GM12878 (cell line): Measurements from ENCODE around the gene ZCCHC24. TPM values are rescaled to one million over a fixed set of nuclear protein-coding genes. Genes with fewer than 3 reads are reported as not detected.

Source experiments
- ATAC-seq: fragments of 200-7000 bp; cut with Tn5 transposase; 3 replicates; pipeline ENCODE4 v1.9.1; 2020; ENCODE audit warnings: mild to moderate bottlenecking, moderate library complexity
- BruUV-seq: library from RNA; stranded (reverse); fragments of 400-500 nt; replicated peaks from 2 replicates; lab custom pipeline; 2021; lab: Mats Ljungman, UMichigan
- CTCF ChIA-PET: fragments of 300-600 bp; sonication (Branson Sonifier 250); formaldehyde crosslinking; extraction: SDS; loops from one replicate; lab custom pipeline; 2021; ENCODE audit warnings: inconsistent platforms; lab: Yijun Ruan, JAX
- POLR2A ChIA-PET: fragments of 350-600 bp; formaldehyde crosslinking; extraction: SDS; loops from one replicate; lab custom pipeline; 2021; ENCODE audit warnings: inconsistent platforms; lab: Charles Lee
- RAD21 ChIA-PET: fragments of 300-600 bp; sonication (Branson Sonifier 250); formaldehyde crosslinking; loops from one replicate; lab custom pipeline; 2023; ENCODE audit warnings: antibody characterized with exemption; ENCODE audit not compliant: unreplicated experiment; lab: Charles Lee
- SMC1A ChIA-PET: fragments of 300-600 bp; sonication (Branson Sonifier 250); formaldehyde crosslinking; loops from one replicate; lab custom pipeline; 2023; ENCODE audit not compliant: unreplicated experiment, uncharacterized antibody; lab: Charles Lee
- DNase-seq: peaks from one replicate; pipeline ENCODE4 v3.0.0-alpha.2; 2011; ENCODE audit warnings: low read depth, low spot score
- FAIRE-seq: peaks from 3 replicates; lab custom pipeline; 2011; peaks lifted over from hg19 to GRCh38; lab: Jason Lieb, UNC
- H2AFZ ChIP-seq: 2 replicates; pipeline ENCODE4 v1.6.0; 2011; ENCODE audit warnings: low read depth, low read length, control low read depth; ENCODE audit not compliant: control insufficient read depth
- H3K27ac ChIP-seq: 2 replicates; pipeline ENCODE4 v1.5.1; 2011; ENCODE audit warnings: control low read depth; ENCODE audit not compliant: control insufficient read depth, insufficient read depth
- H3K27me3 ChIP-seq, 2 experiments: replicated peaks in 1 of 2; 2 replicates each; pipeline versions ENCODE4 v1.6.0 to v1.6.1; 2011; ENCODE audit warnings: low read length in 1 of 2; ENCODE audit not compliant: control insufficient read depth in 2 of 2, insufficient read depth in 2 of 2
- H3K36me3 ChIP-seq, 2 experiments: 2 replicates each; pipeline ENCODE4 v1.5.1; 2011; ENCODE audit warnings: low read length in 1 of 2; ENCODE audit not compliant: control insufficient read depth in 2 of 2, insufficient read depth in 2 of 2
- H3K4me1 ChIP-seq: 2 replicates; pipeline ENCODE4 v1.6.1; 2011; ENCODE audit warnings: mild to moderate bottlenecking, low read length, moderate library complexity, mixed read lengths; ENCODE audit not compliant: control insufficient read depth, insufficient read depth
- H3K4me2 ChIP-seq: 2 replicates; pipeline ENCODE4 v1.6.0; 2011; ENCODE audit warnings: control low read depth; ENCODE audit not compliant: control insufficient read depth, insufficient read depth
- H3K4me3 ChIP-seq: fragments of 200-600 bp; sonication (generic); 2 replicates; pipeline ENCODE4 v1.5.1; 2016
- H3K79me2 ChIP-seq: 2 replicates; pipeline ENCODE4 v1.6.0; 2011; ENCODE audit warnings: low read length; ENCODE audit not compliant: control insufficient read depth, insufficient read depth
- H3K9ac ChIP-seq: 2 replicates; pipeline ENCODE4 v1.8.0; 2011; ENCODE audit warnings: low read length, control low read depth, mixed read lengths; ENCODE audit not compliant: control insufficient read depth, insufficient read depth
- H3K9me3 ChIP-seq: replicated peaks from 3 replicates; pipeline ENCODE4 v1.5.1; 2011; ENCODE audit warnings: mild to moderate bottlenecking, low read length; ENCODE audit not compliant: control insufficient read depth, insufficient read depth
- H4K20me1 ChIP-seq: 2 replicates; pipeline ENCODE4 v1.6.0; 2011; ENCODE audit not compliant: control insufficient read depth, insufficient read depth
- CHD2 ChIP-seq: IDR thresholded peaks from 2 replicates; pipeline ENCODE4 v1.6.1; 2011; ENCODE audit warnings: low read depth, low read length, improper control_type of control experiment, borderline replicate concordance
- E2F8 ChIP-seq: fragments of 450-650 bp; IDR thresholded peaks from 2 replicates; pipeline ENCODE4 v1.6.1; 2018; ENCODE audit warnings: mild to moderate bottlenecking, low read depth, moderate library complexity; ENCODE audit not compliant: partially characterized antibody
- EZH2 ChIP-seq: IDR thresholded peaks from 2 replicates; pipeline ENCODE4 v1.6.1; 2012; ENCODE audit warnings: low read depth, mild to moderate bottlenecking, control low read depth, inconsistent platforms, low read length, borderline replicate concordance; ENCODE audit not compliant: control insufficient read depth
- SUZ12 ChIP-seq: fragments of 200-600 bp; sonication (generic); IDR thresholded peaks from one replicate; pipeline ENCODE4 v1.6.1; 2018; ENCODE audit warnings: antibody characterized with exemption, mild to moderate bottlenecking; ENCODE audit not compliant: unreplicated experiment
- WGBS: methylation state at CpG from one replicate; pipeline ENCODE4 v1.1.6; 2016; ENCODE audit warnings: low lambda C conversion rate; ENCODE audit not compliant: insufficient replicate concordance, insufficient coverage; ENCODE audit errors: missing lambda C conversion rate; 5-methylcytosine and 5-hydroxymethylcytosine counted together
- in situ Hi-C: fragments of 300-500 bp; cut with MboI; formaldehyde crosslinking; loops from 9 replicates; pipeline ENCODE4 v1.14.3; 2018; ENCODE audit warnings: mixed read lengths
- intact Hi-C: fragments of 100-400 bp; cut with micrococcal nuclease; formaldehyde crosslinking; loops from one replicate; pipeline ENCODE4 v1.14.2; 2022; ENCODE audit not compliant: unreplicated experiment
- polyA plus RNA-seq, 11 experiments: library from polyadenylated mRNA; depleted of rRNA in 4 of 11; unstranded in 6 of 11; stranded (reverse) in 5 of 11; fragments of >200 nt; fragmentation: Nextera tagmentation in 4 of 11; fragmentation: Illumina TruSeq in 1 of 11; extraction: Ambion mirVana in 4 of 11; extraction: Trizol in 1 of 11; gene quantifications; 1 replicate in 1 of 11; 2 replicates in 10 of 11; pipeline versions ENCODE4 v1.2.1 to v1.2.3, GENCODE V29; 2011 to 2016; ENCODE audit warnings: inconsistent platforms in 2 of 11, missing spikeins in 2 of 11, low read depth in 1 of 11
- total RNA-seq, 4 experiments: library from RNA; depleted of rRNA in 3 of 4; stranded (reverse); fragments of >200 nt in 3 of 4; fragmentation: Illumina TruSeq in 1 of 4; extraction: Trizol in 1 of 4; gene quantifications; 2 replicates each; pipeline versions ENCODE4 v1.2.1 to v1.2.3, GENCODE V29; 2013 to 2021

ZCCHC24 gene
- total and polyA plus RNA-seq, 10 of the 15 experiments (the other 5 are each of a cell fraction or from before 2014, with no cell fraction given), result 0.02 to 0.62 (median 0.04) TPM; not detected in 4

- H3K36me3 ChIP-seq, result no peaks in the 10 kb centered on the region
- H3K4me3 ChIP-seq, result no peak overlapping the region
- ATAC-seq, result no peak
- 57% methylated on average over 28 of the region's 28 CpGs for WGBS
- no peak for TF ChIP-seq E2F8
- H3K79me2 ChIP-seq, result no peaks in the 10 kb centered on the region
- POLR2A ChIA-PET, result no interaction called here
- intact Hi-C loops (no loop called here), in situ Hi-C loops (no loop called here)
- no peak overlapping the region for H3K9ac ChIP-seq
- no peak for FAIRE-seq
- CTCF ChIA-PET, result no interaction called here
- peaks cover 0 to 2% of the 10 kb centered on the region in 2 experiments; a peak in 1 of 4 replicates for H3K27me3 ChIP-seq
- peaks cover 6% of the 10 kb centered on the region; the same call in 1 of the 2 replicates for H3K4me1 ChIP-seq
- no peaks in the 10 kb centered on the region for H3K9me3 ChIP-seq
- no TSS peak for BruUV-seq
- DNase-seq, result no peak
- SMC1A ChIA-PET, result no interaction called here
- no peak overlapping the region for H3K4me2 ChIP-seq
- no peaks in the 10 kb centered on the region for H4K20me1 ChIP-seq
- no peak overlapping the region for H3K27ac ChIP-seq
- H2AFZ ChIP-seq, result no peak overlapping the region
- RAD21 ChIA-PET, result no interaction called here
Measured at GRCh38 chr10:79385804-79386531, 59.5 kb downstream of the ZCCHC24 start.

GRCh38 chr10:79385392-79385795 lies 60.0 kb downstream of the ZCCHC24 start:
- ATAC-seq (no peak), FAIRE-seq (no peak), DNase-seq (no peak)
- no peaks in the 10 kb centered on the region for H4K20me1 ChIP-seq
- ChIA-PET POLR2A (no interaction called here), RAD21 (no interaction called here), SMC1A (no interaction called here), CTCF (no interaction called here)
- TF ChIP-seq CHD2 (no peak), SUZ12 (no peak), EZH2 (no peak)
- H3K79me2 ChIP-seq, result no peaks in the 10 kb centered on the region
- H3K27me3 ChIP-seq, result peaks cover 0 to 2% of the 10 kb centered on the region in 2 experiments; a peak in 2 of 4 replicates
- in situ Hi-C loops, result no loop called here
- H3K27ac ChIP-seq, result no peak overlapping the region
- peaks cover 6% of the 10 kb centered on the region; the same call in 1 of the 2 replicates for H3K4me1 ChIP-seq
- H3K9me3 ChIP-seq, result no peaks in the 10 kb centered on the region
- no peak overlapping the region for H3K9ac ChIP-seq
- no TSS peak for BruUV-seq
- H2AFZ ChIP-seq, result no peak overlapping the region
- intact Hi-C loops, result no loop called here
- 34% methylated on average over 9 of the region's 9 CpGs for WGBS
- no peak overlapping the region for H3K4me3 ChIP-seq
- no peak overlapping the region for H3K4me2 ChIP-seq
- no peaks in the 10 kb centered on the region for H3K36me3 ChIP-seq
